Right cardiac atrium (tissue), 5 donors: ENCODE data around the gene PIGN. TPM values are rescaled to one million over a fixed set of nuclear protein-coding genes. Genes with fewer than 3 reads are reported as not detected.
A peak's percentile ranks its signal among the peaks of the same experiment; 100 is the strongest.

Experiments used
- ATAC-seq, 2 donors: fragments of 200-7000 bp; cut with Tn5 transposase; one replicate each; pipeline versions ENCODE4 v1.8.0 to v1.9.1; 2020; ENCODE audit warnings: moderate library complexity in 2 of 2, mild to moderate bottlenecking in 1 of 2
- DNase-seq, 3 donors: peaks; one replicate each; pipeline ENCODE4 v3.0.0-alpha.2; 2020
- H3K27ac ChIP-seq: one replicate; pipeline ENCODE4 v1.5.1; 2013; ENCODE audit warnings: mild to moderate bottlenecking, low read length, control low read depth, moderate library complexity
- H3K27me3 ChIP-seq: one replicate; pipeline ENCODE4 v1.6.1; 2013; ENCODE audit not compliant: control insufficient read depth, insufficient read depth
- H3K4me1 ChIP-seq: one replicate; pipeline ENCODE4 v1.6.1; 2013; ENCODE audit warnings: low read length; ENCODE audit not compliant: control insufficient read depth, insufficient read depth
- H3K4me3 ChIP-seq: one replicate; pipeline ENCODE4 v1.5.1; 2013; ENCODE audit warnings: low read length, control low read depth
- H3K9me3 ChIP-seq: one replicate; pipeline ENCODE4 v1.6.1; 2013; ENCODE audit warnings: low read length; ENCODE audit not compliant: control insufficient read depth
- WGBS: extraction: QIAGEN DNeasy Blood & Tissue Kit; methylation state at CpG from one replicate; pipeline ENCODE4 v1.1.7; 2013; 5-methylcytosine and 5-hydroxymethylcytosine counted together
- intact Hi-C, 4 donors: fragments of 100-400 bp; cut with DNase I; formaldehyde crosslinking; loops; one replicate each; pipeline versions ENCODE4 v1.11.0 to v1.14.0; 2022 to 2023
- long read RNA-seq, 4 donors: library from polyadenylated mRNA; unstranded; transcript quantifications; one replicate each; pipeline ENCODE4 v2.0.0, GENCODE V29; 2020 to 2021
- polyA plus RNA-seq: library from polyadenylated mRNA; stranded (reverse); fragments of 200-250 nt; gene quantifications from one replicate; pipeline ENCODE4 v1.2.3, GENCODE V29; 2013
- total RNA-seq, 4 donors: library from RNA; stranded (reverse); fragmentation: NEBNext Ultra II Directional; extraction: Animal tissue kit (Norgen Biotek cat#: 25700); gene quantifications; one replicate each; pipeline ENCODE4 v1.2.1, GENCODE V29; 2021
- donor health status: healthy with polysubstance abuse.
- donor health status: DM: no; HTN: yes; CAD: no.
- donor health status: DM: no; HTN: no; CAD: no.
- donor health status: DM: no; HTN: yes; CAD: no; lungs with severe emphysema.
- donor health status: DM: yes; HTN: yes; CAD: no.

PIGN gene, protein sequence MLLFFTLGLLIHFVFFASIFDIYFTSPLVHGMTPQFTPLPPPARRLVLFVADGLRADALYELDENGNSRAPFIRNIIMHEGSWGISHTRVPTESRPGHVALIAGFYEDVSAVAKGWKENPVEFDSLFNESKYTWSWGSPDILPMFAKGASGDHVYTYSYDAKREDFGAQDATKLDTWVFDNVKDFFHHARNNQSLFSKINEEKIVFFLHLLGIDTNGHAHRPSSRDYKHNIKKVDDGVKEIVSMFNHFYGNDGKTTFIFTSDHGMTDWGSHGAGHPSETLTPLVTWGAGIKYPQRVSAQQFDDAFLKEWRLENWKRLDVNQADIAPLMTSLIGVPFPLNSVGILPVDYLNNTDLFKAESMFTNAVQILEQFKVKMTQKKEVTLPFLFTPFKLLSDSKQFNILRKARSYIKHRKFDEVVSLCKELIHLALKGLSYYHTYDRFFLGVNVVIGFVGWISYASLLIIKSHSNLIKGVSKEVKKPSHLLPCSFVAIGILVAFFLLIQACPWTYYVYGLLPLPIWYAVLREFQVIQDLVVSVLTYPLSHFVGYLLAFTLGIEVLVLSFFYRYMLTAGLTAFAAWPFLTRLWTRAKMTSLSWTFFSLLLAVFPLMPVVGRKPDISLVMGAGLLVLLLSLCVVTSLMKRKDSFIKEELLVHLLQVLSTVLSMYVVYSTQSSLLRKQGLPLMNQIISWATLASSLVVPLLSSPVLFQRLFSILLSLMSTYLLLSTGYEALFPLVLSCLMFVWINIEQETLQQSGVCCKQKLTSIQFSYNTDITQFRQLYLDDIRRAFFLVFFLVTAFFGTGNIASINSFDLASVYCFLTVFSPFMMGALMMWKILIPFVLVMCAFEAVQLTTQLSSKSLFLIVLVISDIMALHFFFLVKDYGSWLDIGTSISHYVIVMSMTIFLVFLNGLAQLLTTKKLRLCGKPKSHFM
- total RNA-seq (10 to 100 TPM; 14.4 to 21.6 (median 16.4) TPM), polyA plus RNA-seq (5.1 TPM)
- long read RNA-seq, donor 1, full-length matches to known transcripts: 19 of 27 reads
- long read RNA-seq, donor 1, partial matches to known transcripts: 2 of 27 reads
- long read RNA-seq, donor 1, other reads (novel, unspliced or antisense): 6 of 27 reads
- long read RNA-seq, donor 2, full-length matches to known transcripts: 10 of 17 reads
- long read RNA-seq, donor 2, partial matches to known transcripts: 1 of 17 reads
- long read RNA-seq, donor 2, other reads (novel, unspliced or antisense): 6 of 17 reads
- long read RNA-seq, donor 3, full-length matches to known transcripts: 52 of 73 reads
- long read RNA-seq, donor 3, partial matches to known transcripts: 4 of 73 reads
- long read RNA-seq, donor 3, other reads (novel, unspliced or antisense): 17 of 73 reads
- long read RNA-seq, donor 4, full-length matches to known transcripts: 8 of 10 reads
- long read RNA-seq, donor 4, partial matches to known transcripts: 1 of 10 reads
- long read RNA-seq, donor 4, other reads (novel, unspliced or antisense): 1 of 10 reads

DNA sequence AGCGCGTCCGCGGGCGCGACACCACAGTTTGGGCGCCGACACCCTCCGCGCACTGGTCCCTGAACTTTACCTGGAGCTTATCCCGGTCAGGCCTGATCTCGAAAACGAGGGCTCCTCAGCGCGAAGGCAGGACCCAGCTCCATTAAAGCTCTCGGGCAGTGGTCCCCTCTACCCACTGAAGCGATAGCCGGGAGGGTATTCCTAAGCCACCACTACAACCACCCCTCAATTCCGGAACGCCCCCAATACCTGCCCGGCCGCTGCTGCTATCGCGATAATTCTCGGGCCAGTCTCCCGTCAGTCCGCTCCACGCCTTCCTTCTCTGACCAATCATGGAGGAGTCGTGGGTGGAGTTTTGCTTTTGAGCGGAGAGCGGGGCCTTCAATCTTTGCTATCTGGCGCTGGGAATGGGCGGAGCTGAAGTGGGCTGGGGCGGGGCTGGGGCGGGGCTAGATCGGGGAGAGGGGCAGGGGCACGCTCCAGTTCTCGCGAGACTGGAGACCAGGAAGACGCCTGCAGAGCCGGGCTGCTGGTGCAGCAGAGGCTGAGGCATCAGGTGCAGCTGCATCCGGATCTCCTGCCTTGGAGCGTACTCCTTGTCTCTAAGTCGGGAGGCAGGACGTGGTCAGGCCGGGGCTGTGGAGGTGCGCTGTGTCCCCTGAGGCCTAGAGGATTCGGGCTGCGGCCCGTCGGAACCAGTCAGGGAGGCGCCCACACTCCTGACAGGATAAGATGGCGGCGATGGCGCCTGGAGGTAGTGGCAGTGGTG lies at the start of gene PIGN, which contains the start of gene RELCH:
TSS of gene PIGN (minus strand) at position 283 of the 769 bp plus-strand sequence. CDS start 25,703 bp downstream, outside the sequence.
TSS of gene RELCH (plus strand) at position 482 of the 769 bp plus-strand sequence. CDS start at position 733, 251 bp downstream.
- Histone ChIP-seq H3K4me1 (no peaks in the 10 kb centered on the region), H3K4me3 (peak within 1 kb of the TSS; percentile 65), H3K9me3 (no peaks in the 10 kb centered on the region), H3K27ac (peak within 1 kb of the TSS; percentile 88), H3K27me3 (no peaks in the 10 kb centered on the region)
- ATAC-seq: peak; percentile 99 to 100
- intact Hi-C loops: loop anchor here in 3 of 4 donors (5.0 to 10.0 kb wide), 3 partner anchors 58 to 398 kb away; no protein-coding TSS in a partner anchor
- WGBS: under 1% methylated on average over 55 of the region's 55 CpGs
- DNase-seq: peak; percentile 95 to 97 (median 96)

DNA sequence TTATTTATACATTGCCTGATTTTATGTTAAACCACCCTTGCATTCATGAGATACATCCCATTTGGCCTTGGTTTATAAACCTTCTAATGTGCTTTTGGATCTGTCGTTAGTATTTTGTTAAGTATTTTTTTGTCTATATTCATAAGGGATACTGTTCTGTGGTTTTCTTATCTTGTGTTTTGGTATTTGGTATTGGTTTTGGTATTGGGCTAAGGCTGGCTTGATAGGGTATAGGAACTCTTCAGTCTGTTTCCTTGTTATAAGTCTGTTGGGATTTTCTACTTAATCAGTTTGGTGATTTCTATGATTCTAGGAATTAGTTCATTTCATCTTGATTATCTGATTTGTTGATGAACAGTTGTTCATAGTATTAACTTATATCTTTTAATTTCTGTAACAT lies 49.4 kb upstream of the PIGN start:
- WGBS: 99% methylated on average over 1 of the region's 1 CpG
- Histone ChIP-seq H3K9me3 (no peaks in the 10 kb centered on the region), H3K27me3 (no peaks in the 10 kb centered on the region), H3K4me1 (no peaks in the 10 kb centered on the region), H3K27ac (no peak overlapping the region), H3K4me3 (no peak overlapping the region)
- no peak for ATAC-seq
- intact Hi-C loops: no loop called here
- DNase-seq: no peak

DNA sequence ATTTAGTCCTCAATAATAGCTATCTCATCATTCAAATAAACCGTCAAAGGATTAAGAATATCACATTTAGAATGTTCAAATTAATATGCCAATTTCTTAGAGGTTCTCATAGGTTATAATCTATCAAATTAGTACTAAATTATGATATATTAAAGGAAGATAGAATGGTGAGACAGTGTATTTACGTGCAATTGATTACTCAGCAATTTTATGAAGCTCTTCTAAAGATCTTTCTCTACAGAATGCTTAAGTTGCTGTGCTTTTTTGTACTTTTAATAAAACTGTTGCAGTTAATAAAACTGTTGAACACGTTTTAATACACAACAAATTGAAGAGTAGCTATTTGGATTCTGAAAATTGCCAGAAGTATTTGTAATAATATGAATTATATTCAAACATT lies 39.2 kb upstream of the PIGN start:
- H3K27ac ChIP-seq: no peak overlapping the region
- H3K4me1 ChIP-seq: no peaks in the 10 kb centered on the region
- no peaks in the 10 kb centered on the region for H3K27me3 ChIP-seq
- WGBS: 96% methylated on average over 3 of the region's 3 CpGs
- intact Hi-C loops: no loop called here
- no peak for DNase-seq
- H3K4me3 ChIP-seq: no peak overlapping the region
- H3K9me3 ChIP-seq: no peaks in the 10 kb centered on the region
- ATAC-seq: no peak

DNA sequence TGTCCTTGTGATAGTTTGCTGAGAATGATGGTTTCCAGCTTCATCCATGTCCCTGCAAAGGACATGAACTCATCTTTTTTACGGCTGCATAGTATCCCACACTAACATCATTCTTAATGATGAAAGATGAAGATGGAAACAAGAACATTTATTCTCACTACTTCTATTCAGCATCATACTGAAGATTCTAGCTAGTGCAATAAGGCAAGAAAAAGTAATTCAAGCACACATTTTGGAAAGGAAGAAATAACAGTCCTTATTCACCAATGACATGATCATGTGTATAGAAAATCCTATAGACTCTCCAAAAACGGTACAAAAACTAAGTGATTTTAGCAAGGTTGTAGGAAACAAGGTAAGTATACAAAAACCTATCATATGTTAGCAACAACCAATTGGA lies 37.4 kb upstream of the PIGN start:
- no peak overlapping the region for H3K4me3 ChIP-seq
- ATAC-seq (no peak), DNase-seq (no peak)
- no peaks in the 10 kb centered on the region for H3K27me3 ChIP-seq
- H3K4me1 ChIP-seq: no peaks in the 10 kb centered on the region
- intact Hi-C loops: no loop called here
- no peaks in the 10 kb centered on the region for H3K9me3 ChIP-seq
- H3K27ac ChIP-seq: no peak overlapping the region
- WGBS: 98% methylated on average over 2 of the region's 2 CpGs

DNA sequence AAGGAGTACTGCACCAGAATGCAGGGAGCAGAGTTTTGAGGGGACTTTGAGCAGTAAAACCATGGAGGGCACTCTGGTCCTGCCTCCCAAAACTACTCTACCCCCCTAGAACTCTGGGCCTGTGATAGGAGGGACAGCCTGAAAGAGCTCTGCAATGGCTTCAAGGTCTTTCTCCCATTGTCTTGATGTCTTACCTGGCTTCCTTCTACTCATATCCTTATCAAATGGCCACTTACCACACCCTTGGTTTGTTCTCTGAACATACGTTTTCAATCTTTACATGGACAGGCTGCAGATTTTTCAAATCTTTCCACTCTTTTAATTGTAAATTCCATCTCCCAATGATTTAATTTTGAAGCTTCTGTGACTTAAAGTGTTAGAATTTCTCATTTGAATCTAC lies 27.9 kb upstream of the PIGN start:
- Histone ChIP-seq H3K27me3 (no peaks in the 10 kb centered on the region), H3K4me1 (no peaks in the 10 kb centered on the region), H3K27ac (no peak overlapping the region), H3K9me3 (no peaks in the 10 kb centered on the region), H3K4me3 (no peak overlapping the region)
- 83% methylated on average over 1 of the region's 1 CpG for WGBS
- ATAC-seq (no peak), DNase-seq (no peak)
- intact Hi-C loops: no loop called here

DNA sequence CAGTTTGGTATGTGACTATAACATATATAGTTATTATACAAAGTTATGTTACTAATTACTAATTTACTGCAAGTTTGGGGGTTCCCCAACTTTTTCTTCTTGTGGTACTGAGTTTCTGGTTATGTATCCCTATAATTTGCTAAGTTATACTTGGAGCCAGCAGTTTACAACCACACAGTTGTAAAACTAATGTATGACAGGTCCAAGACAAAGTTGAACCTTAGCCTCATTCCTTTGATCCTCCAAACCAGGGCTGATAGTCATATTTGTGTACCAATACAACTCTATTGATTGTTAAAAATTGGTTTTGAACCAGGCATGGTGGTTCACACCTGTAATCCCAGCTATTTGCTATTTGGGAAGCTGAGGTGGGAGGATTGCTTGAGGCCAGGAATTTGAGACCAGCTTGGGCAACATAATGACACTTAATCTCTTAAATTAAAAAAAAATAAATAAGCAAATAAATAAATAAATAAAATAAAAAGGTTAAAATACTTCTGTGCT lies 24.5 kb upstream of the PIGN start:
- Histone ChIP-seq H3K4me1 (no peaks in the 10 kb centered on the region), H3K27me3 (no peaks in the 10 kb centered on the region), H3K27ac (no peak overlapping the region), H3K4me3 (no peak overlapping the region), H3K9me3 (no peaks in the 10 kb centered on the region)
- intact Hi-C loops: no loop called here
- ATAC-seq: no peak
- no peak for DNase-seq

DNA sequence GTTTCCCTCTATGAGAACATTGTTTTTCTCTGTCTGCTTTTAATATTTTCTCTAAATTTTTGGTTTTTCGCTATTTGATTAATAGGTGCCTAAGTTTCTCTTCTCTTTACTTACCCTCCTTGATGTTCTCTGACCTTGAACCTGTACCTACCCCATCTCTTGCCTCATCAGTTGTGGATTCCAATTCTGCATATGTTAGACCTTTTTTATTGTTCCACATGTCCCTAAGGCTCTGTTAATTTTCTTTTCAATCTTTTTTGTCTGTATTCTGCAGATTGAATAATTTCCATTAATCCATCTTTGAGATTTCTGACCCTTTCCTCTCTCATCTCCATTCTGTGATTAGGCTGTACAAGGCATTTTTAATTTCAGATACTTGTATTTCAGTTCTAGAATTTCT lies 23.3 kb upstream of the PIGN start:
- WGBS: 100% methylated on average over 1 of the region's 1 CpG
- ATAC-seq (no peak), DNase-seq (no peak)
- Histone ChIP-seq H3K4me3 (no peak overlapping the region), H3K27ac (no peak overlapping the region), H3K27me3 (no peaks in the 10 kb centered on the region), H3K9me3 (no peaks in the 10 kb centered on the region), H3K4me1 (no peaks in the 10 kb centered on the region)
- intact Hi-C loops: no loop called here

DNA sequence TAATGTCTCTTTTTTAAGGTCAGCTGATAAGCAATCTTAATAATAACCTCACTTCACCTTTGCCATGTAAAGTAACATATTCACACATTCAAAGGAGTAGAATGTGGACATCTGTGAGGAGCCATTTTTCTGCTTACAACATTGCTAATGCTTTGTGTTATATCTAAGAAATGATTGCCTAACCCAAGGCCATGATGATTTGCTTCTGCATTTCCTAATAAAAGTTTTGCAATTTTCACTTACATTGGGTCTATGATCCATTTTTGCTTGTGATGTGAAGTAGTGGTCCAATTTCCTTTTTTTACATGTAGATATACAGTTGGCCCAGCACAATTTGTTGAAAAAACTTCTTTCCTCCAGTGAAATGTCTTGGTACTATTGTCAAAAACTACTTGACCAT lies 22.2 kb upstream of the PIGN start:
- Histone ChIP-seq H3K27me3 (no peaks in the 10 kb centered on the region), H3K27ac (no peak overlapping the region), H3K9me3 (no peaks in the 10 kb centered on the region), H3K4me1 (no peaks in the 10 kb centered on the region), H3K4me3 (no peak overlapping the region)
- DNase-seq: no peak
- intact Hi-C loops: no loop called here
- no peak for ATAC-seq

DNA sequence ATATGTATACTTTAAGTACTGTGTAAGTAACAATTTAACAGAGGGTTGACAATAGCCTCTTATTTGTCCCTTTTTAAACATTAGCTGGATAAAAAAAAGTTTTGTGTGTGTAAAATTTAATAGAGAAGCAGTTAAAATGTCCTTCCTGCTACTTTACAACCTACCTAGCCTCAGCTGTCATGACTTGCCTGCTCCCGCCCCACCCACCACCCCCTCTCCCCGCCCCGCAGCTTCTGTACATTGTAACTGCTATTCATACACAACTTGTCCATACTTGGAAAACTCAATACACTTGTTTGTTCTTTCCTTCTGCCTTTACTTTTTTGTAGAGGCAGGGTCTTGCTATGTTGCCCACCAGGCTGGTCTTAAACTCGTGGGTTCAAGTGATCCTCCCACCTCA lies 19.7 kb upstream of the PIGN start:
- WGBS: 99% methylated on average over 4 of the region's 4 CpGs
- Histone ChIP-seq H3K27me3 (no peaks in the 10 kb centered on the region), H3K9me3 (no peaks in the 10 kb centered on the region), H3K4me3 (no peak overlapping the region), H3K27ac (no peak overlapping the region), H3K4me1 (no peaks in the 10 kb centered on the region)
- intact Hi-C loops: no loop called here
- DNase-seq (no peak), ATAC-seq (no peak)

DNA sequence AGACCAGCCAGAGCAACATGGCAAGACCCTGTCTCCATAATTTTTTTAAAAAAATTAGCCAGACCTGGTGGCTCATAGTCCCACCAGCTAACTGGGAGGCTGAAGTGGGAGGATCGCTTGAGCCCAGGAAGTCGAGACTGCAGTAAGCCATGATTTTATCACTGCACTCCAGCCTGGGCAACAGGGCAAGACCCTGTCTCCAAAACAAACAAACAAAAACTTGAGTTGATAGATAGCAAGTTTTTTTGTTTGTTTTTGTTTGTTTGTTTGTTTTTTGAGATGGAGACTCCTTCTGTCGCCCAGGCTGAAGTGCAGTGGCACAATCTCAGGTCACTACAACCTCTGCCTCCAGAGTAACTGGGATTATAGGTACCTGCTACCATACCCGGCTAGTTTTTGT lies 19.0 kb upstream of the PIGN start:
- Histone ChIP-seq H3K4me1 (no peaks in the 10 kb centered on the region), H3K27me3 (no peaks in the 10 kb centered on the region), H3K4me3 (no peak overlapping the region), H3K27ac (no peak overlapping the region), H3K9me3 (no peaks in the 10 kb centered on the region)
- intact Hi-C loops: no loop called here
- DNase-seq (no peak), ATAC-seq (no peak)
- 97% methylated on average over 4 of the region's 4 CpGs for WGBS
